Right ventricle myocardium superior (tissue), 1 donor: ENCODE measurements around the gene UPK2. TPM values are rescaled to one million over a fixed set of nuclear protein-coding genes. Genes with fewer than 3 reads are reported as not detected.

Source experiments
- ATAC-seq: fragments of 200-7000 bp; cut with Tn5 transposase; one replicate; pipeline ENCODE4 v1.9.1; 2020; ENCODE audit warnings: mild to moderate bottlenecking; ENCODE audit not compliant: poor library complexity
- DNase-seq: peaks from one replicate; pipeline ENCODE4 v3.0.0-alpha.2; 2020
- intact Hi-C: fragments of 100-400 bp; cut with DNase I; formaldehyde crosslinking; loops from one replicate; pipeline ENCODE4 v1.11.2; 2022
- total RNA-seq: library from RNA; stranded (reverse); fragmentation: NEBNext Ultra II Directional; extraction: Animal tissue kit (Norgen Biotek cat#: 25700); gene quantifications from one replicate; pipeline ENCODE4 v1.2.1, GENCODE V29; 2021
- donor health status: DM: no; HTN: yes; CAD: no; lungs with severe emphysema.

Gene UPK2
- total RNA-seq, 1 donor from 2014 or later = not detected

DNA sequence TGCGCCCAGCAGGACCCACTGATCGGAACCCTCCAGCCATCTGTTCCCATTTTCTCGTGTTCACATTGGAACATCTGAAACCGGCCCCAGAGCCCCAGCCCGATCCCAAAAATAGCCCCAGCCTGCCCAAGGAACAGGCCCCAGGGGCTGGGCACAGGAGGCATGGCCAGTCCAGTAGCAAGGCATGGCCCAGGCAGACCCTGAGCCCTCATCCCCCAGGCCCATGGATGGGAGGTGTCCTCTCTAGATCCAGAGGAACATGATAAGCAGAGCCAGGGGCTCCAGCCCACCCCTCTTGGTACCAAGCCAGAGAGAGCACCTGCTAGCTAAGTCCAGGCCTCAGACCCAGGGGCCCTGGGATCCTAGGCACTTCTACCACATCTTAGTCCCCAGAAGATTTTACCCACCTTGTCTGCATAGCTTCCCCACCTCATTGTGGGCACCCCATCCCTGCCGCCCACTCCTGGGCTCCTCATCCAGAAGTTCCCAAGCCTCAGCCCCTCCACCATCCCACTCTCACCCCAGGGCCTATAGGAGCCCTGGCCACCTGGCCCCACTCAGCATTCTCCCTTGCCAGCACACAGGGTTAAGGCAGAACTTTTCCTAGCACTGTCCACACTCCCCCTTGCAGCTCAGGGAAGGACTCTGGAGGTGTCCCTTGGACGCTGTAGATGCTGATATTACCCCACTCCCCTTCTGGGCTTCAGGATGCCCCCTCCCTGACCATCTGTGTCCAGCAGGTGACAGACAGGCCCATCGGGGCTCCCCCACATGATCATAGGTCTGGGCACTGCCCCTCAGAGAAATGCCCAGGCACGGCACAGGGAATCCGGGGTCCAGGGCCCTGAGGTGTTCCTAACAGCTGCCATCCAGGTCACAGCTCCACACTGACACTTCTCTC, 39.9 kb upstream of the UPK2 start:
- DNase-seq (no peak), ATAC-seq (no peak)
- intact Hi-C loops = no loop called here

DNA sequence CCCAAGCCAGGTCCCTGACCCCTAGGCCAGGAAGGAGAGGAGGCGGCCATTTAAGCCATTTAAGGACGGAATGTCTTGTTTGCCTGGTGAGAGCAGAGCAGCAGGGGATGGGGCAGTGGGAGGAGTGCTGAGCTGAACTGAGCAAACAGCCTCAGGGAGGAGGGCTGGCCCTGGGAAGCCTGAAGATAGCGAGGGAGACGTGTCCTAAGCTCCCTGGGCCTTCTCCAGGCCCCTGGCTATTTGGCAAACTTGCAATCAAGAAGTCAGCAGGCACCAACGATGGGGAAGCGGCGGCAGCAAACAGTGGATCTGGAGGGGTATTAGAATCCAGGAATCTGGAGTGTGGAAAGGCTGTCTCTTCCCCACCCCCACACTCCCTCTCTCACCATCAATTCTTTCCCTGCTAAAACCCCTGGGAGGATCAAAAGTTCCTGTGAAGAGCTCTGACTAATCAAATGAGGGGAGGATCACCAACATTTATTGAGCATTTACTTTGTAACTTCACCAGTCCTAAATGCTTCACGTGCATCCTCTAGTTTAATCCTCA, 39.2 kb upstream of the UPK2 start:
- ATAC-seq = peak; percentile 18
- DNase-seq = peak; percentile 85
- intact Hi-C loops = no loop called here

DNA sequence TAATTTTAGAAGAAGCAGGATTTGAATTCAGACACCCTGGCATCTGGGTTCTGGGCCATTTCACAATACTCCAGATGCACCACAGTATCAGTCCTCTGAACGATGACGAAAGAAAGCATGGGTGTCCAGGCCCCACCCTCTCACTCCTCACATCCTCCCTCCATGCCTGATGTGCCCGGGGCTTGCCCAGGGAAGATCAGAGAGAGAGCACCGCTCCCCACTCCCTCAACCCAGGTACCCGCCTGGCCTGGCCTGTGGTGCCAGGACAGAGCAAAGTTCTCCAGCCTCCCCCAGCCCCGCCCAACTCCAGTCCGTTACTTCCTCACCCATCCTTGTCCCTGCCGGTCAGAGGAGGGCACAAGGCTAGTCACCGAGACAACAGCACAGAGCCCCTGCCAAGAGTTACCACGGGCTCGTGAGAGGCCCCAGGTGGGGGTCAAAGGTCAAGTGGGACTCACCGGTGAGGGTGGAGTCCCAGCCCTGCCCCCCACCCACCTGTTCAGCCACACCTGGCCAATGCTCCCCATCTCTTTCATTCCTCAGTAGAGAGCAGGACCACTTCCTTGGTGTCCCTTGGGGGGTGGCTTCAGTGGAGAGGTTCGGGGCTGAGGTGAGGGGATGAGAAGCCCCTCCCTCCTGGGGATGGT, 38.5 kb upstream of the UPK2 start:
- peak; percentile 37 for ATAC-seq
- DNase-seq = peak; percentile 78
- intact Hi-C loops = no loop called here

DNA sequence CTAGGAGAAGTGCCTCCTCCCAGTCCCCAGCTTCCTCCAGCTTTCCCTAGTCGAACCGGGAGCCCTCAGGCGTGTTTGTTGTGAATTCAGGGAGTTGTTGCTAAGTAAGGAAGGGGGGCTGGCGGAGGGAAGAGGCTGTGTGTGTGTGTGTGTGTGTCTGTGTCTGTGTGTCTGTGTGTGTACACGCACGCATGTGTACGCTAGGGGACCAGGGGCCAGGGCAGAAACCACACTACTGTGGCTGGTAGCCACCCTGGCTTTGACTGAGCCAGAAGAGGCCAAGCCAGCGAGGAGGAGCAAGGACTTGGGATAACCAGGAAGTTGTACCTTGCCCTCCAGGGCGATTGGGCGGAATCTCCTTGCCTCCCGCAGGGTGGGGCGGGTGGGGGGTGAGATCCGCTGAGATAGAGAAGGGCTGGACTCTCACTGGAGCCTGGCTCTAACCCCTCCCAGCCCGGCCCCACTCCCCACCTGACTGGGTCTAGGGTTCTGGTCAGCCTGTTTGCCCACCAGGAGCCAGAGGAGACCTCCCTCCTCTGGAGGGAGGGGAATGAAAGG, 37.9 kb upstream of the UPK2 start:
- peak; percentile 88 for DNase-seq
- intact Hi-C loops = no loop called here
- ATAC-seq = peak; percentile 20

DNA sequence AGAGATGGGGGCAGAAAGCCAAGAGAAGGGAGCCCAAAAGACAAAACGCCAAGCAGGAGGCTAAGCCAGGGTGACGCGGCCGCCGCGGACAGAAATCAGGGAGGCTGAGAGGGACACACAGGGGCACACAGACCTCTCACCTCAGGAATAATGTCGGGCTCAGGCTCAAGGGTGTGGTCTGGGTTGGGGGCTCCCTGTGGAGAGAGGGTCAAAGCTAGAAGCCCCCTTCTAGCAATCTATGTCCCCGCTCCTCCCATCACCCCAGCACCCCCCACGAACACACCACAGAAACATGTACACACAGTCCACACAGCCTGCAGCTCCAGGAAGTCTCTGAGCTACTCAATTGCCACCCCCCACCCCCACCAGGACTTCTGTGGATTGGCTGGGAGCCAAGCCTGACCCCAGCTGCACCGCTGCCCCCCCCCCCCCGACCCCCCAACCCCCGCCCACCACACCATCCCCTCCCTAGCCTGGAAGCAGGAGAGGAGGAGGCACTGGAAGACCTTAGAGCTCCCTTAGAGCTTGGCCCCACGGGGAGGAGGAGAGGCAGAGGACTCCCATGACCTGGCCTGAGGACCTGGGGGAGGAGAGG, 37.3 kb upstream of the UPK2 start:
- intact Hi-C loops = no loop called here
- DNase-seq (no peak), ATAC-seq (no peak)

DNA sequence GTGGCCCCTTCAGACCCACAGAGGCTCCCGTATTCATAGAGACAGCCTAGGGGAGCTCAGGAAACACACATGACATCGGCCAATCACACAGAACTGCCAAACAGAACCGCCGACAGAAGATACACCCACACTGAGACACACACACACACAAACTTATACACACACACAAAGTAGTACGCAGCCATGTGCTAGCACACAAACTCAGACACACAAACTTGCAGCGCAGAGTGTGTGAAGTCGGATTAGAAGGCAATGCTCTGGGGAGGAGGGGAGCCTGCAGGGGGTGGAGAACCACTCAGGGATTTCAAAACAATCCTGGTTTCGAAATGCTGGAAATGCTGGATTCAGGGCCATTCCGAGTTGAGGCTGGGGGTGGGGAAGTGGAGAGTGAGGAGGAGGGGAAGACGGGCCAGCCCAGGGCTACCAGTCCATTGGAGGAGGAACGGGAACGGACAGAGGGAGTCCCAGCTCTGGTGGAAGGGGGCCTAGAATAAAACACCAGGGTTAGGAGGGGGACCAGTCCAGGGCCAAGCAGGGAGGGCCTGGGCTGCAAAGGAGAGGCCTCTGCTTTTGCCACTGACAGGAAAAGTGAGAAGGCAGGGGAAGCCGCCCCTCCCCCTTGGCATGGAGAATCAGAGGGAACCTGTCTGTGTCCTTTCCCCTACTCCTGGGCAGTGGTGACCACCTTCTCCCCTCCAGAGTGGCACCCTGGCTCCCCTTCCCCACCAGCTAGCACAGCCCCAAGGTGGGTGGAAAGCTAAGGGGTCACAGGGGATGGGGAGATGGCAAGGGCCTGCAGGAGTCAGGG, 34.8 kb upstream of the UPK2 start:
- ATAC-seq = peak; percentile 6
- intact Hi-C loops = no loop called here

DNA sequence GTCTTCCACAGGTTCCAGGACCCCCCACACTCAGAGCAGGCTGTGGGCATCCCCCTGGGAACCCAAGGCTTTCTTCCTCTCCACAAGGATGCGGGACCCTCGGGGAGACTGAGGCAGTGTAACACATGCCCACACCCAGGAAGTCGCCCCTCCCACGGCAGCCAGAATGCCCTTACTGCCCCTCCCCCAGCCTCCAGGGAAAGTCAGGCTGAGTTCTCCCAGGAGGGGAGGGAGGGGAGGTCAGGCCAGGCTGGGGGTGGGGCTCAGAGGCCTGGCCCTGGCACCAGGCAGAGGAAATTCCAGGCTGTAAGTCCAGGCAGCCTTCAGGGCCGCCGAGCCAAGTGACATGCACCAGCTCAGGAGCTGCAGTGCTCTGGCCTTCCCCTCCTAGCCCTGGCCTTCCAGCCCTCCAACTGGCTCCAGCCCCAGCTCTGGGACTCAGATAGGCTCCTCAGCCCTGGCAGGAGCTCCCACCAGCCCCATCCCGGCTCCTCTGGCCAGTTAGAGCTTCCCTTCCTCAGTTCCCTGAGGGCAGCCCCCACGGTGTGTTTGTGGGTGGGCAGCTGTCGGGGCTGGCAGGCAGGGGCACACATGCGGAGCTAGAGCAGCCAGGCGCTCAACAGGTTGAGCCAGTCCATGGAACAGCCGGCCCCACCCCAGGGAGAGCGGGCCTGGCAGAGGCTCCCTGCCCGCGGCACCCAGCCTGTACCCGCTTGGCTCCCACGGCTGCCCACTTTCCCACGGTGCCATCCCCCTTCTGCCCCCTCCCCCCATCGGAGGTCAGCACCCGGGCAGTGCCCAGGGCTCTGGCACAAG, 34.0 kb upstream of the UPK2 start:
- intact Hi-C loops = no loop called here
- peak; percentile 94 for DNase-seq
- peak; percentile 65 for ATAC-seq

More for the DNA sequence above, 34.8 kb upstream of the UPK2 start:
- peak; percentile 79 for DNase-seq

DNA sequence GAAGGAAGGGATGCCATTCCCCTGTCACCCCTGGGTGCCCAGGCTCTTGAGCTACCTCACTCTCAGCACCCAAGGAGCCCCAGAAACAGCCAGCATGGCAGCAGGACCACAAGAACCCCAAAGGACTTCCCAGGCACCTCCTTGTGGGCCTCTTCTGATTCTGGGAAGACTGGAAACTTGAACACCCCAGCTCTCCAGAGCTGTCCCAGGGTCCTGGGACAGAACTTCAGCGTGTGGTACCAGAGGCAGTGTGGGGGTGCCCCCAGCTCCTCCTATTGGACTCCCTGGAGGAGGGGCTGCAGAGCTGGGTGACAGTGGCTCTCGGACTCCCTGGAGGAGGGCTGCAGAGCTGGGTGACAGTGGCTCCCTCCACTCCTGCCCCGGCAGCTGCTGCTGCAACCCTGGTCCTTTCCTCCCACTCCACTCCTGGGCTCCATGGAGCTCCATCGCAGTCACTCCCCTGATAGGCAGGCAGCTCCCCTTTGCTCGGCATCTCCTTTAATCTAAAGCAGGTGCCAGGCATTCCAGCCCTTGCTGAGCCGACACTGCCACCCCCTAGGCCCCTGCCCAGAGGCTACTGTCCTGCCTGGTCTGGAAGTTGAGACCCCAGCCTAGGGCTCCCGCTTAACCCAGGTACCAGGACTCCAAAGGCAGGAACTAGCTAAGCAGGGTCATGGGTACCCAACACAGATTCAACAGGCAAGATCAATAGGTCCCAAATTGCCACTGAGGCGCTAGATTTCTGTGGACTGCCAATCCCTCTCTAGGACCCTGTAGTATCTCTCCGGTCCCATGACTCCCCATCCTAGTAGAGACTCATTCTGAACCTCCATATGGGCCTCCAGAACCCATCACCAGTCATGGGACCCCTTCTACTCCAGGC, 33.1 kb upstream of the UPK2 start:
- intact Hi-C loops = no loop called here
- ATAC-seq (no peak), DNase-seq (no peak)

DNA sequence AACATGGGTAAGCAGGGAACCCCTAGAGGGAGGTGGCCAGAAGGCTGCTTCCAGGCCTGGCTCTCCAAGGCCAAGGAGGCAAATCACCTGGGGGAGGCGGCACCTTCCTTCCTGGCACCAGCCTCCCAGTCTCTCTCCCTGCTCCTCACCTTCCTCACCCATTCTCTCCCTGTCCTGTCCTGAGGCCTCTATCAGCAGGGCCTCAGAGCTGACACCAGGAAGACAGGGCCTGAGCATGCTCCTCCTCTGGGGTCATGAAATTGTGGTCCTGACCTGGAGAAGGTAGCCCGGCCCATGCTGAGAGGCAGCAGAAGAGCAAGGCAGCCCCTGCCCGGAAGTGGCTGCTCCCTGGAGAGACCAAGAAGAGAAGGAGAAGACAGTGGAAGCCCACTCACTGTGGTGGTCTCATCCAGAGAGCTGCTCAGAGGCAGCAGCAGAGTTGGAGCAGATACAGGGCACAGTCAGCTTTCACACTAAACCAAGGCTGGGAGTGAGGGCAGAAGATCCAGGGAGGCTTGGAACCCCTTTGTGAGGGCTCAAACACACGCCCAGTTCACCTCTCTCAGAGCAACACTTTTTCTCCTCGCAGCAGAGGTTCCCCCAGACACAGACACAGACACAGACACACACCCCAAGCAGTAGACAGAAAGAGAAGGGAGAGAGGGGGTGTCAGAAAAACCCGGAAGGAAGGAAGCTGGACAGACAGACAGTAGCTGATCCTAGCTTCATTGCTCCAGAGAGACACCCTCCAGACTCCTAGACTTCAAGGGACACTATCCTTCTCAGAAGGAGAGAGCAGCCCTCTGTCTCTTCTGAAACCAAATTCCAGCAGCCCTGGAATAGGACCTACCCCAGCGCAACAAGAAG, 32.1 kb upstream of the UPK2 start:
- ATAC-seq (no peak), DNase-seq (no peak)
- intact Hi-C loops = no loop called here

DNA sequence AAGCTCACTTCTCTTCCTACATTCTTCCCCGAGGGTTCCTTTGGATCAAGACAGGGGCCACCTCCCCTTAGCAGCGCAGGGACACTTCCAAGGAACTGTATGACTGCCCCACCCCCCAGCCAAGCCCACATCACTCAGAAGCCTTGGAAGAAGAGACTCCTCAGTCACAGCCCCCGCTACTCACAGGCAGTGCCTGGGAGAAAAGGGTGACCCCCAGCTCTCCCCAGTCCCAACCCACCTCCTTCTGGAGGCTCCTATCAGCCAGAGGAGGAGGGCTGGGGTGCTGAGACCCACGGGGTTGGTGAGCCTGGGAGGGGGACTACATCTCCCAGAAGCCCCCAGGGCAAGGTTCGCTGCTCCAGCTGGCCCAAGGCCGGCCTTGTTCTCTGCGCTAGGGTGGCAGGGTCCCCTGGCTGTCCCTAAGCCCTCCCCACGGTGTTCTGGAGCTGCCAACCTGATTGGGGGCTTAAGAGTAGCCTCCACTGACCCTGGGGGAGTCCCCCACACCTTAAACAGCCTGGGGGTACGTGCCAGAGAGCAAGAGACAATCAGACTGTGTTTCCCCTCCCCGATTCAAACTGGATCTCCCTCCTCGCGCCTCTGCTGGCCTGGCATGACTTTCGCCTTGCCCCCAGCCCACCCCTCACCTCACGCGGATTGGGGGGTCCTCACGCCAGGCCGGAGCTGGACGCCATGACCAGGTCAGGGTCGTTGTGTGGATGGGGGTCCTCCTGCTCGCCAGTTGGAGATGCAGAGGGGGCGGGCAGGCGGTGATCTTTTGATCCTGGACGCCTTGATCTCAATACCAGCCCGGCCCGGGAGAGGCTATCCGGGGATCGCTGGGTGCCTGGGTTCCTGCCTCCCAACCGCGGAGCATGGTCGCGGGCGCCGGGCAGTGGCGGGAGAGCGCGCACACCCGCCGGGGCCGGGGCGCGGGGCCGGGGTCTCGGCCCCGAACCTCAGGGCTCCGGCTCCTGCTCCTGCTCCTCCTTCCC, 31.2 kb upstream of the UPK2 start:
- ATAC-seq = no peak
- DNase-seq = no peak
- intact Hi-C loops = no loop called here

DNA sequence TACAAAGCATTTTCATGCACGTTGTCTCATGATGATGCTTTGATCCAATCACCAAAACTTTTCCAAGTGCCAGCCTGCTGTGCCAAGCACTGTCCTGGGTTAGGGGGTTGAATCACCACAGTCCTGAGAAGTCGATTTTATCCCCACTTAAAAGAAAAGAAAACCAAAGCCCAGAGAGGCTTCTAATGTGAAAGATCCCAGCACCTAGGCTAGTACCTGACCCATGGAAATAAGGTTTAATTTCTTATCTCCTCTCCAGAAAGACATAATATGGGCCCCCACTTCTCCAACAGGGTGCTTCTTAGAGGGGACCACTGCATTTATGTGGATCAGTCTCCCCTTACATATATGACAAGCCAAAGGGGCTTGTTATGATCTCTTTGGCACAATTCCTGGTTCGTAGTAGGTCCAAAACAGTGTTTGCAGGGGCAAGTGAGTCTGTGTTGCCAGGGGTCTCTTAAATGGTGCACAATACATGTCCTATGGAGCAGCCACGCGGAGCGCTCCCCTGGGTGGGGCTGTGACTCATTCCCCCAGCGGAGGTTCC, 28.5 kb upstream of the UPK2 start:
- no peak for ATAC-seq
- intact Hi-C loops = no loop called here
- DNase-seq = no peak

DNA sequence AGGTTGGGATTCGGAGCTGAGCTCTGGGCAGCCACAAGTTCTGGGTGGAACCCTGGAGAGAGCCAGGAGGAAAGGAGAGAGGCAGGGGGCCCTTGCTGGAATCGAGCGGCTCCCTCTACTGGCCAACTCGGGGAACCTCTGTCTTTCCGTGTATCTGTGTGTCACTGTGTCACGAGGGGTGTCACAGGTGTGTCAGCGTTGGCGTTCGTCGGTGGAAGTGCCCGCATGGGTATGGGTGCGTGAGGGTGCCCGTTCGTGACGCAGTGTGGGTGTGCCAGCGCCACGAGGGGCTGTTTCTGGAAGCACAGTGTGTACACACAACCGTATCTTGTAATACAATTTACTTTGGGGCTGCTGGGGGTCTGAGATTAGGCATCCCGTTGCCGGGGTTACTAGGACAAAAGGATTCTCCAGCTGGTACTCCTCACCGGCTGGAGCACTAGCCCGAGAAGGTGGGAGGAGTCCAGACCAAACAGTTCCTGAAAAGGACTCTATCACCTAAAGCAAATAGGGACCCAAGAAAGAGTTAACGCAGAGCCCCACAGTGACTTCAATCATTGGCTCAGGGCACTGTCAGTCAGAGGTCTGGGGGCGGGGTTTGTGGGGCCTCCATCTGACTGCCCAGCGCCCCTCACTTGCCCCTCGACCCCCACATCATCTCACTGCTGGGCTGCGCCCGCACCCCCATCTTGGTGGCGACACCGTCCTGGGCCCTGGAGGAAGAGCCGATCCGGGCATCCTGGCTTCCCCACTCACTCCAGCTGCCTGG, 27.8 kb upstream of the UPK2 start:
- intact Hi-C loops = no loop called here
- peak; percentile 91 for DNase-seq
- ATAC-seq = peak; percentile 80

DNA sequence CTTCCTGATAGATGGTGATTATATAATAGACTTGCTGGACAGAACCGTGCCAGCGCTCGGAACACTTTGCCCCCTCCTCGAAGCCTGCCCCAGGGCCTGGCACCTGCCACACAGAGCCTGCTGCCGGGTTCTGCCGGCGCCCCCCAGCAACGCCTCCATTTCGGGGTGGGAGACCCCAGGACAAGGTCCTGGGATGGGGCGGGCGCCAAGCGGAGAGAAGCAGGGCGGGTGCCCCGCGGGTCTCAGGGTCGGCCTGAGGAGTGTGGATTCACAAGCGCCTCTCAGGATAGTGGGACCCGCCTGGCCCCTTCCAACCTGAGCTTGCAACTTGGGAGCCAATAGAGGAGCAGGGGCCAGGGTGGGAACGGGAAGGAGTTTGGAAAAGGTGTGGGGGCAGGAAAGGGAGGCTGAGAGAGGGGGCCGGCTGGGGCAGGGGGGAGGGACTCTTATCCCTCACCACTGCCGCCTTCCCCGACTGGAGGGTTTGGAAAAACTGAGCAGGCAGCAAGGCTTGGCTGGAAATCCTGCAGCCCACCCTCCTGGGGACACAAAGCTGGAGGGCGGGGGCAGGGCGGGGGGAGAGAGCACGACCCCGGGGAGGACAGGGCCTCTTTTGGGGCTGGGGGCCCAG, 27.1 kb upstream of the UPK2 start:
- intact Hi-C loops = loop anchor here (1.0 kb wide), 1 partner anchor 23 kb away; no protein-coding TSS in a partner anchor
- ATAC-seq = peak; percentile 61
- peak; percentile 68 for DNase-seq
